Measurements from ENCODE around the gene CARD19.

DNA sequence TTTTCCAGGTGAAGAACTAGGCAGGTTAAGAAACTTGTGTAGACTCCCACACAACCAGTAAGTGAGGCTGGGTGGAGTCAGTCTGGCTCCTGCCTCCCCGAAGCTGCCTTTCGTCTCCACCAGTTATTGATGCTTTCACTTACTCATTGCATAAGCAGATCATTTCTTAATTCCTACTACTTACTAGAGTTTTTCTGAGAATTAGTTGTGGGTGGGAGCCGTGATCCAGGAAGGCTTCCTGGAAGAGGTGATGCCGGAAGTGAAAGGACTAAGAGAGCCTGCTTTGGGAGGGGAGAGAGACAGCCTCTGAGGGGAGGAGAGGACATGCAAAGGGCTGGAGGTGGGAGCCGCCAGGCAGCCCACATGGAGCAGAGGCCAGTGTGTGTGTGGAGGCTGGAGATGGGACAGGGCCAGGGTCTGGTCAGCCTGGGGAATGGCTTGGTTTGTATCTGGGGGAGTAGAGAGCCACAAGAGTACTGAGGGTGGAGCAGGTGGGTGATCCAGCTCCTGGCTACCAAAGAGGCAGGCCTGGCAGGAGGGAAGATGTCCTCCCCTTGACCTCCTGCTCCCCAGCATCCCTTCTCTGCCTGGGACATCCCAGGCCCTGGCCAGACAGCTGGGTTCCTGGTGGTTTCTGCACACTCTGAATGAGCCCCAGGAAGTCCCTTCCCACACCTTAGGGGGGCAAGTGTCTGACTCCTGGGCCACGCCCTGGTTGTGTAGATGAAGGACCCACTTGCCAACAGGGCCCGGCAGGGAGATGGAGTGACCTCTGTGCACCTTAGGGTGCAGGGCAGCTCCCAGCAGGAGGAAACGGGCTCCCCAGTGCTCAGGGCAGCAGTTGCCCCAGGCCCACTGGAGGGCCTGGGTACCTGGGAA, 12.2 kb upstream of the CARD19 start:
- TF ChIP-seq, protein P1, sequence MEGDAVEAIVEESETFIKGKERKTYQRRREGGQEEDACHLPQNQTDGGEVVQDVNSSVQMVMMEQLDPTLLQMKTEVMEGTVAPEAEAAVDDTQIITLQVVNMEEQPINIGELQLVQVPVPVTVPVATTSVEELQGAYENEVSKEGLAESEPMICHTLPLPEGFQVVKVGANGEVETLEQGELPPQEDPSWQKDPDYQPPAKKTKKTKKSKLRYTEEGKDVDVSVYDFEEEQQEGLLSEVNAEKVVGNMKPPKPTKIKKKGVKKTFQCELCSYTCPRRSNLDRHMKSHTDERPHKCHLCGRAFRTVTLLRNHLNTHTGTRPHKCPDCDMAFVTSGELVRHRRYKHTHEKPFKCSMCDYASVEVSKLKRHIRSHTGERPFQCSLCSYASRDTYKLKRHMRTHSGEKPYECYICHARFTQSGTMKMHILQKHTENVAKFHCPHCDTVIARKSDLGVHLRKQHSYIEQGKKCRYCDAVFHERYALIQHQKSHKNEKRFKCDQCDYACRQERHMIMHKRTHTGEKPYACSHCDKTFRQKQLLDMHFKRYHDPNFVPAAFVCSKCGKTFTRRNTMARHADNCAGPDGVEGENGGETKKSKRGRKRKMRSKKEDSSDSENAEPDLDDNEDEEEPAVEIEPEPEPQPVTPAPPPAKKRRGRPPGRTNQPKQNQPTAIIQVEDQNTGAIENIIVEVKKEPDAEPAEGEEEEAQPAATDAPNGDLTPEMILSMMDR (IDR thresholded peaks at IDR 0.05; ENCODE audit: low read depth, low read length, poor library complexity, severe bottlenecking): no peak
- TF ChIP-seq EZH2phosphoT487 (IDR thresholded peaks at IDR 0.05; ENCODE audit: borderline replicate concordance, low read length): no peak

Measured in DOHH2 (cell line).